K562 (cell line): ENCODE measurements around the gene HBB. TPM values are rescaled to one million over a fixed set of nuclear protein-coding genes. Genes with fewer than 3 reads are reported as not detected.

Experiments used
- ATAC-seq: fragments of 200-7000 bp; cut with Tn5 transposase; 3 replicates; pipeline ENCODE4 v1.9.1; 2020; ENCODE audit warnings: moderate library complexity
- BruUV-seq: library from RNA; stranded (reverse); fragments of 400-500 nt; replicated peaks from 2 replicates; lab custom pipeline; 2021; lab: Mats Ljungman, UMichigan
- CTCF ChIA-PET: fragments of 300-600 bp; formaldehyde crosslinking; extraction: SDS; loops from one replicate; lab custom pipeline; 2021; ENCODE audit warnings: low intra/inter-chr PET ratio; lab: Yijun Ruan, JAX
- POLR2A ChIA-PET: fragments of 300-600, 350-650 bp; sonication (Branson Sonifier 250); formaldehyde crosslinking; extraction: SDS; loops from one replicate; lab custom pipeline; 2021; ENCODE audit warnings: antibody characterized with exemption, inconsistent platforms; lab: Yijun Ruan, JAX
- DNase-seq, 4 experiments: peaks; one replicate each; pipeline versions ENCODE4 v3.0.0 to v3.0.0-alpha.2; 2011 to 2018; ENCODE audit warnings: low spot score in 3 of 4, mixed read lengths in 3 of 4; ENCODE audit errors: extremely low read depth in 1 of 4
- FAIRE-seq: peaks from 2 replicates; lab custom pipeline; 2011; peaks lifted over from hg19 to GRCh38; lab: Jason Lieb, UNC
- H2AFZ ChIP-seq: 2 replicates; pipeline ENCODE4 v1.6.0; 2011; ENCODE audit warnings: low read depth, low read length, control low read depth, inconsistent platforms
- H3K27ac ChIP-seq: fragments of 200-600 bp; 3 replicates; pipeline ENCODE4 v1.8.0; 2011; ENCODE audit warnings: low read depth, mild to moderate bottlenecking, control low read depth, inconsistent platforms, low read length, moderate library complexity, mixed read lengths; ENCODE audit errors: extremely low read depth
- H3K27me3 ChIP-seq, 2 experiments: fragments of 300-600 bp in 1 of 2; 2 replicates in 1 of 2; 3 replicates in 1 of 2; pipeline versions ENCODE4 v1.6.0 to v1.8.0; 2011; ENCODE audit warnings: inconsistent platforms in 2 of 2, low read length in 2 of 2, mild to moderate bottlenecking in 1 of 2, mixed read lengths in 1 of 2, moderate library complexity in 1 of 2; ENCODE audit not compliant: control insufficient read depth in 2 of 2, insufficient read depth in 2 of 2
- H3K36me3 ChIP-seq: fragments of 300-600 bp; 3 replicates; pipeline ENCODE4 v1.8.0; 2011; ENCODE audit warnings: mild to moderate bottlenecking, low read length, inconsistent platforms; ENCODE audit not compliant: control insufficient read depth, insufficient read depth
- H3K4me1 ChIP-seq, 2 experiments: fragments of 200-600 bp in 1 of 2; replicated peaks in 1 of 2; 2 replicates in 1 of 2; 3 replicates in 1 of 2; pipeline versions ENCODE4 v1.5.1 to v1.8.0; 2011; ENCODE audit warnings: inconsistent platforms in 2 of 2, low read length in 2 of 2, mild to moderate bottlenecking in 1 of 2, mixed read lengths in 1 of 2, moderate library complexity in 1 of 2; ENCODE audit not compliant: control insufficient read depth in 2 of 2, insufficient read depth in 2 of 2
- H3K4me2 ChIP-seq: 2 replicates; pipeline ENCODE4 v1.6.1; 2011; ENCODE audit warnings: low read length, control low read depth, inconsistent platforms, mixed read lengths; ENCODE audit not compliant: insufficient read depth
- H3K4me3 ChIP-seq: fragments of 200-600 bp; sonication (generic), shearing (Covaris generic); 2 replicates; pipeline ENCODE4 v1.5.1; 2016; ENCODE audit warnings: control low read depth, inconsistent platforms
- H3K79me2 ChIP-seq: fragments of 200-600 bp; 3 replicates; pipeline ENCODE4 v1.8.0; 2011; ENCODE audit warnings: low read length, inconsistent platforms; ENCODE audit not compliant: control insufficient read depth, insufficient read depth
- H3K9ac ChIP-seq, 2 experiments: 2 replicates each; pipeline versions ENCODE4 v1.6.0 to v1.6.1; 2011; ENCODE audit warnings: low read depth in 2 of 2, low read length in 2 of 2, control low read depth in 1 of 2, inconsistent platforms in 1 of 2, mild to moderate bottlenecking in 1 of 2, mixed read lengths in 1 of 2; ENCODE audit not compliant: insufficient read depth in 1 of 2
- H3K9me1 ChIP-seq: one replicate; pipeline ENCODE4 v1.6.0; 2011; ENCODE audit warnings: inconsistent platforms, mild to moderate bottlenecking, low read length, moderate library complexity; ENCODE audit not compliant: control insufficient read depth, insufficient read depth
- H3K9me3 ChIP-seq: replicated peaks from 2 replicates; pipeline ENCODE4 v1.5.1; 2011; ENCODE audit warnings: low read depth, low read length, inconsistent platforms; ENCODE audit not compliant: control insufficient read depth, insufficient read depth
- H4K20me1 ChIP-seq: replicated peaks from 2 replicates; pipeline ENCODE4 v1.6.1; 2011; ENCODE audit warnings: low read length, inconsistent platforms, mixed read lengths; ENCODE audit not compliant: control insufficient read depth, insufficient read depth
- KDM1A ChIP-seq, 2 experiments: fragments of 450-650 bp; IDR thresholded peaks; 2 replicates each; pipeline ENCODE4 v1.6.1; 2016; ENCODE audit warnings: mild to moderate bottlenecking in 2 of 2
- SAFB2 ChIP-seq: fragments of 200-400 bp; formaldehyde crosslinking; IDR thresholded peaks from 2 replicates; pipeline ENCODE4 v1.6.1; 2018; ENCODE audit warnings: borderline replicate concordance, low read length, low read depth, moderate library complexity; ENCODE audit not compliant: severe bottlenecking
- ZFX ChIP-seq: sonication (generic); formaldehyde crosslinking; IDR thresholded peaks from 2 replicates; pipeline ENCODE4 v1.8.0; 2022; ENCODE audit warnings: mild to moderate bottlenecking, missing genetic modification reagents, moderate library complexity
- ZNF354B ChIP-seq: fragments of 250-450 bp; sonication (Bioruptor Pico); IDR thresholded peaks from 2 replicates; pipeline ENCODE4 v1.4.0; 2020
- WGBS: fragments of 100-300 bp; shearing (Covaris generic); methylation state at CpG from one replicate; pipeline ENCODE4 v1.1.6; 2016; ENCODE audit warnings: low coverage, mixed read lengths; ENCODE audit not compliant: insufficient coverage; ENCODE audit errors: missing lambda C conversion rate; 5-methylcytosine and 5-hydroxymethylcytosine counted together
- in situ Hi-C: fragments of 300-500 bp; cut with MboI; formaldehyde crosslinking; loops from 4 replicates; pipeline ENCODE4 v1.15.0; 2018; ENCODE audit warnings: inconsistent platforms, mixed read lengths
- intact Hi-C: fragments of 100-400 bp; cut with micrococcal nuclease; formaldehyde crosslinking; loops from 2 replicates; pipeline ENCODE4 v1.14.2; 2022
- polyA plus RNA-seq, 8 experiments: library from polyadenylated mRNA; depleted of rRNA in 4 of 8; stranded (reverse) in 5 of 8; unstranded in 3 of 8; fragments of >200 nt; fragmentation: Nextera tagmentation in 2 of 8; fragmentation: Illumina TruSeq in 1 of 8; extraction: Ambion mirVana in 2 of 8; extraction: Trizol in 1 of 8; gene quantifications; 2 replicates each; pipeline versions ENCODE4 v1.2.1 to v1.2.3, GENCODE V29; 2011 to 2014; ENCODE audit warnings: inconsistent platforms in 1 of 8, missing spikeins in 1 of 8
- total RNA-seq, 7 experiments: library from RNA; depleted of rRNA in 6 of 7; stranded (reverse); fragments of >200 nt in 6 of 7; fragmentation: Illumina TruSeq in 2 of 7; extraction: Trizol in 2 of 7; gene quantifications; 2 replicates each; pipeline versions ENCODE4 v1.2.1 to v1.2.3, GENCODE V29; 2011 to 2021; ENCODE audit warnings: low replicate concordance in 1 of 7
- TF ChIP-seq, protein P1 (sequence below): sonication (generic); formaldehyde crosslinking; IDR thresholded peaks from 2 replicates; pipeline ENCODE4 v1.8.1; 2023; ENCODE audit warnings: mild to moderate bottlenecking, missing genetic modification reagents
- TF ChIP-seq, protein P2 (sequence below): sonication (generic); formaldehyde crosslinking; IDR thresholded peaks from 2 replicates; pipeline ENCODE4 v1.8.0; 2023; ENCODE audit warnings: missing genetic modification reagents, mild to moderate bottlenecking, borderline replicate concordance
- TF ChIP-seq, protein P3 (sequence below): fragments of 150-350 bp; conservative IDR thresholded peaks from 2 replicates; pipeline ENCODE4 v1.6.1; 2014; ENCODE audit warnings: low read length
- TF ChIP-seq, protein P4 (sequence below): sonication (generic); formaldehyde crosslinking; IDR thresholded peaks from 2 replicates; pipeline ENCODE4 v1.8.0; 2022; ENCODE audit warnings: missing genetic modification reagents, mild to moderate bottlenecking, borderline replicate concordance

HBB gene
- total and polyA plus RNA-seq, 9 of the 15 experiments (the other 6 are each of a cell fraction or from before 2014, with no cell fraction given) = 0.33 to 3.4 (median 1.2) TPM; not detected in 2

DNA sequence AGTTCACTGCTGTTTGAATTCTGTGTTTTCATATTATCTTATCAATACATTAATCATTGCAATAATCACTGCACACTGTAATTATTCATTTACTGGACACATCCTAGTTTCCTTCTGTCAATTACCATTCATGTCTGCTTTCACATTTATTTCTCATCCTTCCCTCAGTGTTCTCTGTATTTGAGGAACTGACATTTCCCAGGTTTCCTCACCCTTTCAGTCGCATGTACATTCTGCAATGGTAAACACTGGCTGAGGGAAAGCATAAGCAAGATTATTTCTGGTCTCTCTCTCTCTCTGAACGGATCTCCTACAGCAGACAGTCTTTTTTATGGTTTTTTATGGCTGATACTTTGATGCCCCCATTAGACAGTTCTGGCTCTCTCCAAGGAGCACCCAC, 11.6 kb upstream of the HBB start:
- Histone ChIP-seq H3K9me1 (no peaks in the 10 kb centered on the region), H3K4me3 (no peak overlapping the region), H3K27me3 (no peaks in the 10 kb centered on the region), H4K20me1 (no peaks in the 10 kb centered on the region), H3K4me2 (no peak overlapping the region), H3K79me2 (peaks cover 41% of the 10 kb centered on the region), H3K27ac (no peak overlapping the region; the same call in 2 of the 3 replicates), H3K9me3 (no peaks in the 10 kb centered on the region), H3K9ac (no peak overlapping the region), H3K4me1 (peaks cover 11 to 47% of the 10 kb centered on the region in 2 experiments), H3K36me3 (peaks cover 2% of the 10 kb centered on the region; the same call in 2 of the 3 replicates), H2AFZ (no peak overlapping the region)
- intact Hi-C loops (no loop called here), in situ Hi-C loops (no loop called here)
- no peak for ATAC-seq
- ChIA-PET POLR2A (interaction anchor here (1.0 to 1.6 kb wide), 2 partner anchors 9 to 30 kb away, joined by 4 to 5 read pairs; no protein-coding TSS in a partner anchor), CTCF (interaction anchor here (0.6 kb wide), 1 partner anchor 52 kb away, joined by 3 read pairs; no protein-coding TSS in a partner anchor)
- no TSS peak for BruUV-seq
- DNase-seq = no peak
- no peak for FAIRE-seq
- WGBS = 18% methylated on average over 2 of the region's 2 CpGs
- peak; percentile 34 to 60; a peak in 3 of 4 replicates for TF ChIP-seq KDM1A (IDR thresholded peaks at IDR 0.05)
- TF ChIP-seq ZFX (CRISPR knock-in tag) = no peak
- TF ChIP-seq, protein P1, sequence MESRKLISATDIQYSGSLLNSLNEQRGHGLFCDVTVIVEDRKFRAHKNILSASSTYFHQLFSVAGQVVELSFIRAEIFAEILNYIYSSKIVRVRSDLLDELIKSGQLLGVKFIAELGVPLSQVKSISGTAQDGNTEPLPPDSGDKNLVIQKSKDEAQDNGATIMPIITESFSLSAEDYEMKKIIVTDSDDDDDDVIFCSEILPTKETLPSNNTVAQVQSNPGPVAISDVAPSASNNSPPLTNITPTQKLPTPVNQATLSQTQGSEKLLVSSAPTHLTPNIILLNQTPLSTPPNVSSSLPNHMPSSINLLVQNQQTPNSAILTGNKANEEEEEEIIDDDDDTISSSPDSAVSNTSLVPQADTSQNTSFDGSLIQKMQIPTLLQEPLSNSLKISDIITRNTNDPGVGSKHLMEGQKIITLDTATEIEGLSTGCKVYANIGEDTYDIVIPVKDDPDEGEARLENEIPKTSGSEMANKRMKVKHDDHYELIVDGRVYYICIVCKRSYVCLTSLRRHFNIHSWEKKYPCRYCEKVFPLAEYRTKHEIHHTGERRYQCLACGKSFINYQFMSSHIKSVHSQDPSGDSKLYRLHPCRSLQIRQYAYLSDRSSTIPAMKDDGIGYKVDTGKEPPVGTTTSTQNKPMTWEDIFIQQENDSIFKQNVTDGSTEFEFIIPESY (CRISPR knock-in tag) = no peak
- TF ChIP-seq, protein P2, sequence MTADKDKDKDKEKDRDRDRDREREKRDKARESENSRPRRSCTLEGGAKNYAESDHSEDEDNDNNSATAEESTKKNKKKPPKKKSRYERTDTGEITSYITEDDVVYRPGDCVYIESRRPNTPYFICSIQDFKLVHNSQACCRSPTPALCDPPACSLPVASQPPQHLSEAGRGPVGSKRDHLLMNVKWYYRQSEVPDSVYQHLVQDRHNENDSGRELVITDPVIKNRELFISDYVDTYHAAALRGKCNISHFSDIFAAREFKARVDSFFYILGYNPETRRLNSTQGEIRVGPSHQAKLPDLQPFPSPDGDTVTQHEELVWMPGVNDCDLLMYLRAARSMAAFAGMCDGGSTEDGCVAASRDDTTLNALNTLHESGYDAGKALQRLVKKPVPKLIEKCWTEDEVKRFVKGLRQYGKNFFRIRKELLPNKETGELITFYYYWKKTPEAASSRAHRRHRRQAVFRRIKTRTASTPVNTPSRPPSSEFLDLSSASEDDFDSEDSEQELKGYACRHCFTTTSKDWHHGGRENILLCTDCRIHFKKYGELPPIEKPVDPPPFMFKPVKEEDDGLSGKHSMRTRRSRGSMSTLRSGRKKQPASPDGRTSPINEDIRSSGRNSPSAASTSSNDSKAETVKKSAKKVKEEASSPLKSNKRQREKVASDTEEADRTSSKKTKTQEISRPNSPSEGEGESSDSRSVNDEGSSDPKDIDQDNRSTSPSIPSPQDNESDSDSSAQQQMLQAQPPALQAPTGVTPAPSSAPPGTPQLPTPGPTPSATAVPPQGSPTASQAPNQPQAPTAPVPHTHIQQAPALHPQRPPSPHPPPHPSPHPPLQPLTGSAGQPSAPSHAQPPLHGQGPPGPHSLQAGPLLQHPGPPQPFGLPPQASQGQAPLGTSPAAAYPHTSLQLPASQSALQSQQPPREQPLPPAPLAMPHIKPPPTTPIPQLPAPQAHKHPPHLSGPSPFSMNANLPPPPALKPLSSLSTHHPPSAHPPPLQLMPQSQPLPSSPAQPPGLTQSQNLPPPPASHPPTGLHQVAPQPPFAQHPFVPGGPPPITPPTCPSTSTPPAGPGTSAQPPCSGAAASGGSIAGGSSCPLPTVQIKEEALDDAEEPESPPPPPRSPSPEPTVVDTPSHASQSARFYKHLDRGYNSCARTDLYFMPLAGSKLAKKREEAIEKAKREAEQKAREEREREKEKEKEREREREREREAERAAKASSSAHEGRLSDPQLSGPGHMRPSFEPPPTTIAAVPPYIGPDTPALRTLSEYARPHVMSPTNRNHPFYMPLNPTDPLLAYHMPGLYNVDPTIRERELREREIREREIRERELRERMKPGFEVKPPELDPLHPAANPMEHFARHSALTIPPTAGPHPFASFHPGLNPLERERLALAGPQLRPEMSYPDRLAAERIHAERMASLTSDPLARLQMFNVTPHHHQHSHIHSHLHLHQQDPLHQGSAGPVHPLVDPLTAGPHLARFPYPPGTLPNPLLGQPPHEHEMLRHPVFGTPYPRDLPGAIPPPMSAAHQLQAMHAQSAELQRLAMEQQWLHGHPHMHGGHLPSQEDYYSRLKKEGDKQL = no peak
- no peak for TF ChIP-seq ZNF354B
- TF ChIP-seq, protein P3, sequence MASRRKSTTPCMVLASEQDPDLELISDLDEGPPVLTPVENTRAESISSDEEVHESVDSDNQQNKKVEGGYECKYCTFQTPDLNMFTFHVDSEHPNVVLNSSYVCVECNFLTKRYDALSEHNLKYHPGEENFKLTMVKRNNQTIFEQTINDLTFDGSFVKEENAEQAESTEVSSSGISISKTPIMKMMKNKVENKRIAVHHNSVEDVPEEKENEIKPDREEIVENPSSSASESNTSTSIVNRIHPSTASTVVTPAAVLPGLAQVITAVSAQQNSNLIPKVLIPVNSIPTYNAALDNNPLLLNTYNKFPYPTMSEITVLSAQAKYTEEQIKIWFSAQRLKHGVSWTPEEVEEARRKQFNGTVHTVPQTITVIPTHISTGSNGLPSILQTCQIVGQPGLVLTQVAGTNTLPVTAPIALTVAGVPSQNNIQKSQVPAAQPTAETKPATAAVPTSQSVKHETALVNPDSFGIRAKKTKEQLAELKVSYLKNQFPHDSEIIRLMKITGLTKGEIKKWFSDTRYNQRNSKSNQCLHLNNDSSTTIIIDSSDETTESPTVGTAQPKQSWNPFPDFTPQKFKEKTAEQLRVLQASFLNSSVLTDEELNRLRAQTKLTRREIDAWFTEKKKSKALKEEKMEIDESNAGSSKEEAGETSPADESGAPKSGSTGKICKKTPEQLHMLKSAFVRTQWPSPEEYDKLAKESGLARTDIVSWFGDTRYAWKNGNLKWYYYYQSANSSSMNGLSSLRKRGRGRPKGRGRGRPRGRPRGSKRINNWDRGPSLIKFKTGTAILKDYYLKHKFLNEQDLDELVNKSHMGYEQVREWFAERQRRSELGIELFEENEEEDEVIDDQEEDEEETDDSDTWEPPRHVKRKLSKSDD = no peak
- TF ChIP-seq, protein P4, sequence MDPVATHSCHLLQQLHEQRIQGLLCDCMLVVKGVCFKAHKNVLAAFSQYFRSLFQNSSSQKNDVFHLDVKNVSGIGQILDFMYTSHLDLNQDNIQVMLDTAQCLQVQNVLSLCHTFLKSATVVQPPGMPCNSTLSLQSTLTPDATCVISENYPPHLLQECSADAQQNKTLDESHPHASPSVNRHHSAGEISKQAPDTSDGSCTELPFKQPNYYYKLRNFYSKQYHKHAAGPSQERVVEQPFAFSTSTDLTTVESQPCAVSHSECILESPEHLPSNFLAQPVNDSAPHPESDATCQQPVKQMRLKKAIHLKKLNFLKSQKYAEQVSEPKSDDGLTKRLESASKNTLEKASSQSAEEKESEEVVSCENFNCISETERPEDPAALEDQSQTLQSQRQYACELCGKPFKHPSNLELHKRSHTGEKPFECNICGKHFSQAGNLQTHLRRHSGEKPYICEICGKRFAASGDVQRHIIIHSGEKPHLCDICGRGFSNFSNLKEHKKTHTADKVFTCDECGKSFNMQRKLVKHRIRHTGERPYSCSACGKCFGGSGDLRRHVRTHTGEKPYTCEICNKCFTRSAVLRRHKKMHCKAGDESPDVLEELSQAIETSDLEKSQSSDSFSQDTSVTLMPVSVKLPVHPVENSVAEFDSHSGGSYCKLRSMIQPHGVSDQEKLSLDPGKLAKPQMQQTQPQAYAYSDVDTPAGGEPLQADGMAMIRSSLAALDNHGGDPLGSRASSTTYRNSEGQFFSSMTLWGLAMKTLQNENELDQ (CRISPR knock-in tag) = no peak
- TF ChIP-seq SAFB2 = no peak
